ENCODE data around the gene STK32C. TPM values are rescaled to one million over a fixed set of nuclear protein-coding genes. Genes with fewer than 3 reads are reported as not detected.

Gene STK32C
- total RNA-seq, 1 donor from 2014 or later = 19.6 TPM

- no peaks in the 10 kb centered on the region for H3K4me1 Mint-ChIP-seq
- H3K9me3 Mint-ChIP-seq = peaks cover 10% of the 10 kb centered on the region
- TF ChIP-seq, protein P1, sequence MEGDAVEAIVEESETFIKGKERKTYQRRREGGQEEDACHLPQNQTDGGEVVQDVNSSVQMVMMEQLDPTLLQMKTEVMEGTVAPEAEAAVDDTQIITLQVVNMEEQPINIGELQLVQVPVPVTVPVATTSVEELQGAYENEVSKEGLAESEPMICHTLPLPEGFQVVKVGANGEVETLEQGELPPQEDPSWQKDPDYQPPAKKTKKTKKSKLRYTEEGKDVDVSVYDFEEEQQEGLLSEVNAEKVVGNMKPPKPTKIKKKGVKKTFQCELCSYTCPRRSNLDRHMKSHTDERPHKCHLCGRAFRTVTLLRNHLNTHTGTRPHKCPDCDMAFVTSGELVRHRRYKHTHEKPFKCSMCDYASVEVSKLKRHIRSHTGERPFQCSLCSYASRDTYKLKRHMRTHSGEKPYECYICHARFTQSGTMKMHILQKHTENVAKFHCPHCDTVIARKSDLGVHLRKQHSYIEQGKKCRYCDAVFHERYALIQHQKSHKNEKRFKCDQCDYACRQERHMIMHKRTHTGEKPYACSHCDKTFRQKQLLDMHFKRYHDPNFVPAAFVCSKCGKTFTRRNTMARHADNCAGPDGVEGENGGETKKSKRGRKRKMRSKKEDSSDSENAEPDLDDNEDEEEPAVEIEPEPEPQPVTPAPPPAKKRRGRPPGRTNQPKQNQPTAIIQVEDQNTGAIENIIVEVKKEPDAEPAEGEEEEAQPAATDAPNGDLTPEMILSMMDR (conservative IDR thresholded peaks at IDR 0.05) = no peak
- H3K27me3 Mint-ChIP-seq (ENCODE audit: low read depth) = no peaks in the 10 kb centered on the region
- DNase-seq (ENCODE audit: low read depth, low spot score) = no peak
- no peak overlapping the region for H3K27ac Mint-ChIP-seq (ENCODE audit: unreplicated experiment)
- H3K36me3 Mint-ChIP-seq (ENCODE audit: low read depth) = peaks cover 26% of the 10 kb centered on the region
- H3K4me3 Mint-ChIP-seq = no peak overlapping the region
Measured at GRCh38 chr10:132210766-132211165, 97.0 kb downstream of the STK32C start.

GRCh38 chr10:132209978-132210530, 97.7 kb downstream of the STK32C start:
- H3K27ac Mint-ChIP-seq (ENCODE audit: unreplicated experiment) = no peak overlapping the region
- H3K4me1 Mint-ChIP-seq = no peaks in the 10 kb centered on the region
- DNase-seq (ENCODE audit: low read depth, low spot score) = no peak

DNA sequence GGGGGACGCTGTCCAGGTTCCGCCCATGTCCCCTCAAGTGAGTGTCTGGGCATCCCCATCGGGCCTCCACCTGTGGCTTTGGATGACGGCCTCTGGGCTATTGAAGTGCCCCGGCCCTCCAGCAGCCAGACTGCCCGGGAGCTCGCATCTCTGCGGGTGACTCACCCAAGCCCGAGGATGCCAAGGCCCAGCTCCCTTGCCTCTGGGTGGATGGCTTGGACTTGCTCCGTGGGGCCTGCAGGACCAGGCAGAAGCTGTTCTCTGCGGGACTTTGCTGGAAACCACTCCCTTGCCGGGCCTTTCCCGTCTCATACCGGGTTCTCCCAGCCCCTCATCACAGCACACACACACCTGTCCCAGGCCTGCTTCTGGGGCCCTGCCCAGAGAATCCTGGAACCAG, 98.6 kb downstream of the STK32C start:
- no peak overlapping the region for H3K27ac Mint-ChIP-seq (ENCODE audit: unreplicated experiment)
- no peaks in the 10 kb centered on the region for H3K27me3 Mint-ChIP-seq (ENCODE audit: low read depth)

More at GRCh38 chr10:132209978-132210530, 97.7 kb downstream of the STK32C start:
- Mint-ChIP-seq H3K36me3 (ENCODE audit: low read depth) (peaks cover 20% of the 10 kb centered on the region), H3K4me3 (peak overlapping the region; percentile 12), H3K27me3 (ENCODE audit: low read depth) (no peaks in the 10 kb centered on the region), H3K9me3 (peaks cover 5% of the 10 kb centered on the region)
- TF ChIP-seq, protein P1 (conservative IDR thresholded peaks at IDR 0.05) = no peak

GRCh38 chr10:132208462-132209050, 99.2 kb downstream of the STK32C start:
- H3K27me3 Mint-ChIP-seq (ENCODE audit: low read depth) = no peaks in the 10 kb centered on the region
- no peak for DNase-seq (ENCODE audit: low read depth, low spot score)
- H3K9me3 Mint-ChIP-seq = peaks cover 2% of the 10 kb centered on the region
- H3K4me1 Mint-ChIP-seq = no peaks in the 10 kb centered on the region
- peak overlapping the region; percentile 50 for H3K27ac Mint-ChIP-seq (ENCODE audit: unreplicated experiment)
- peak overlapping the region; percentile 38 for H3K4me3 Mint-ChIP-seq
- H3K36me3 Mint-ChIP-seq (ENCODE audit: low read depth) = peaks cover 11% of the 10 kb centered on the region
- TF ChIP-seq, protein P1 (conservative IDR thresholded peaks at IDR 0.05) = no peak

More for the DNA sequence above, 98.6 kb downstream of the STK32C start:
- no peak for DNase-seq (ENCODE audit: low read depth, low spot score)
- peak overlapping the region; percentile 38 for H3K4me3 Mint-ChIP-seq
- H3K9me3 Mint-ChIP-seq = peaks cover 5% of the 10 kb centered on the region
- TF ChIP-seq, protein P1 (conservative IDR thresholded peaks at IDR 0.05) = no peak
- H3K36me3 Mint-ChIP-seq (ENCODE audit: low read depth) = peaks cover 15% of the 10 kb centered on the region
- H3K4me1 Mint-ChIP-seq = no peaks in the 10 kb centered on the region

DNA sequence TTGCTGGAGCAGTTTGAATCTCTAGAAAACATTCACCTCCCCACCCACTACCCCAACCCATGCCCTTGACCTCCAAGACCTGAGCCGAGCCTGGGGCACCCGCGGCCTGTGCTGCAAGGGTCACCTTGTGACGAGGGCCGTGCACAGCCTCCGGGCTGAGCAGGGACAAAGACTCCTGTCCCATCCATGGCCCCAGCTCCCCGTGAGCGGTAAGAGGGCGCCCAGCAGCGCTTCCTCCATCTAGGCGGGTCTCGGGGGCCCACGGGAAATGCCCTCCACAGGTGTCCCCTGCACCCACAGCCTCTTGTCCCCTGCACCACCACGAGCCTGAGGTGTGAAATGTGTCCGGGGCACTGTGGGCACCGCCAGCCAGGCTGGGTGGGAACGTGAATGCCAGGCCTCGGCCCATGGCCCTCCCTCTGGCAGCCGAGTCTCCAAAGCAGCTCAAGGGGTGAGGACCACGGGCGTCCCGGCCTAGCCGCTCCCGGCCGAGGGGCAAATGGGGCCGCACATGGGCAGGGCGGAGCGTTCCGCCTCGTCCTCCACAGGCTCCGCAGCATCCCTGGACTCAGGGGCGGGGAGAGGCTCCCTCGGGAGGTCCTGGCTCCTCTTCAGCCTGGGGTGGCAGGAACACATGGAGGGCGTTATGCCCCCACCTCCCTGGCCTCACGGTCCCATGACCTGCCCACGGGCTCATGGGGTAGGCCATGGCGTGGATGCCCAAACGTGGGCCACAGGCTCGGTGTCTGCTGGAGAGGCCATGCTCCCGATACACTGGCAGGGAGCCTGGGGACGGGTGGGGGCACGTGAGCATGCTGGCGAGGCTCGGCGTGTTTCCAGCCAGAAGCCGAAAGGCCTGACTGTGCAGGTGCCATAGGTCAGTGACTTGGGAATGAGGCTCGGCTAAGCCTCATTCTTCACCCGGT, 100.0 kb downstream of the STK32C start:
- Mint-ChIP-seq H3K4me3 (no peak overlapping the region), H3K4me1 (no peaks in the 10 kb centered on the region), H3K9me3 (no peaks in the 10 kb centered on the region), H3K36me3 (ENCODE audit: low read depth) (peaks cover 8% of the 10 kb centered on the region), H3K27ac (ENCODE audit: unreplicated experiment) (no peak overlapping the region), H3K27me3 (ENCODE audit: low read depth) (no peaks in the 10 kb centered on the region)
- TF ChIP-seq, protein P1 (conservative IDR thresholded peaks at IDR 0.05) = no peak
- DNase-seq (ENCODE audit: low read depth, low spot score) = no peak

All from neural crest cell (in vitro differentiated cells).